A673 (cell line): ENCODE measurements around the gene EML3.

Source experiments
- CTCF ChIP-seq: fragments of 300-800, 200-600 bp; sonication (generic); conservative IDR thresholded peaks from 2 replicates; pipeline ENCODE4 v1.5.1; 2017; ENCODE audit warnings: low read depth, mild to moderate bottlenecking, antibody characterized with exemption, low read length, moderate library complexity, mixed read lengths
- EZH2 ChIP-seq: fragments of 200-600 bp; sonication (generic); IDR thresholded peaks from 2 replicates; pipeline ENCODE4 v1.6.1; 2017; ENCODE audit warnings: borderline replicate concordance, low read depth, mild to moderate bottlenecking, mixed read lengths, antibody characterized with exemption, low read length; ENCODE audit not compliant: poor library complexity, severe bottlenecking

- TF ChIP-seq EZH2 (no peak), CTCF (no peak)
Measured at GRCh38 chr11:62607714-62608113, 4.9 kb downstream of the EML3 start.
